H1 (cell line): ENCODE measurements around the gene SHROOM4. TPM values are rescaled to one million over a fixed set of nuclear protein-coding genes. Genes with fewer than 3 reads are reported as not detected.

Experiments
- CTCF ChIA-PET: fragments of 300-600 bp; sonication (Branson Sonifier 250); formaldehyde crosslinking; loops from one replicate; lab custom pipeline; 2021; ENCODE audit not compliant: partially characterized antibody; lab: Charles Lee
- POLR2A ChIA-PET: fragments of 300-600 bp; sonication (Branson Sonifier 250); formaldehyde crosslinking; loops from one replicate; lab custom pipeline; 2021; ENCODE audit warnings: inconsistent platforms; ENCODE audit not compliant: partially characterized antibody; lab: Charles Lee
- DNase-seq, 2 experiments: peaks; one replicate each; pipeline versions ENCODE4 v3.0.0 to v3.0.0-alpha.2; 2010 to 2022; ENCODE audit warnings: low spot score in 2 of 2, low read depth in 1 of 2, mixed read lengths in 1 of 2
- FAIRE-seq: peaks from 2 replicates; lab custom pipeline; 2011; peaks lifted over from hg19 to GRCh38; lab: Jason Lieb, UNC
- H2AFZ ChIP-seq: 2 replicates; pipeline ENCODE4 v1.8.1; 2012; ENCODE audit warnings: low read length, inconsistent platforms
- H2AK5ac ChIP-seq: 2 replicates; pipeline ENCODE4 v1.6.1; 2013; ENCODE audit warnings: low read depth, low read length
- H2BK120ac ChIP-seq: replicated peaks from 2 replicates; pipeline ENCODE3; 2013; ENCODE audit warnings: low read depth, low read length, inconsistent platforms
- H2BK12ac ChIP-seq: 2 replicates; pipeline ENCODE4 v1.6.1; 2013; ENCODE audit warnings: low read depth, low read length
- H2BK15ac ChIP-seq: 2 replicates; pipeline ENCODE4 v1.6.1; 2013; ENCODE audit warnings: low read length
- H2BK20ac ChIP-seq: 2 replicates; pipeline ENCODE4 v1.6.1; 2013; ENCODE audit warnings: low read length
- H2BK5ac ChIP-seq: 2 replicates; pipeline ENCODE4 v1.6.1; 2013; ENCODE audit warnings: low read depth, low read length
- H3K14ac ChIP-seq: 2 replicates; pipeline ENCODE4 v1.6.1; 2013; ENCODE audit warnings: inconsistent platforms; ENCODE audit not compliant: insufficient read length
- H3K18ac ChIP-seq: 2 replicates; pipeline ENCODE4 v1.6.1; 2013; ENCODE audit warnings: low read length; ENCODE audit errors: extremely low read depth
- H3K23ac ChIP-seq: 2 replicates; pipeline ENCODE4 v1.6.1; 2013; ENCODE audit warnings: inconsistent platforms; ENCODE audit not compliant: insufficient read length
- H3K23me2 ChIP-seq: 2 replicates; pipeline ENCODE4 v1.6.1; 2013; ENCODE audit warnings: low read depth, low read length
- H3K27ac ChIP-seq: 2 replicates; pipeline ENCODE4 v1.6.1; 2011; ENCODE audit warnings: low read depth, low read length, inconsistent platforms
- H3K27me3 ChIP-seq, 4 experiments: replicated peaks in 1 of 4; 1 replicate in 1 of 4; 2 replicates in 3 of 4; pipeline versions ENCODE4 v1.6.1 to v1.8.1; 2011 to 2013; ENCODE audit warnings: low read length in 3 of 4, mild to moderate bottlenecking in 3 of 4, inconsistent platforms in 2 of 4, mixed read lengths in 2 of 4, moderate library complexity in 1 of 4; ENCODE audit not compliant: control insufficient read depth in 3 of 4, insufficient read depth in 3 of 4; ENCODE audit errors: extremely low read depth in 1 of 4
- H3K36me3 ChIP-seq, 4 experiments: 2 replicates each; pipeline versions ENCODE4 v1.6.1 to v1.8.1; 2011 to 2013; ENCODE audit warnings: mild to moderate bottlenecking in 4 of 4, low read length in 3 of 4, moderate library complexity in 2 of 4, control low read depth in 1 of 4, inconsistent platforms in 1 of 4; ENCODE audit not compliant: insufficient read depth in 4 of 4, control insufficient read depth in 2 of 4
- H3K4ac ChIP-seq: replicated peaks from 2 replicates; pipeline ENCODE3; 2013; ENCODE audit warnings: low read length, low read depth, mixed read lengths, inconsistent platforms; ENCODE audit not compliant: insufficient read length
- H3K4me1 ChIP-seq, 4 experiments: replicated peaks in 1 of 4; 1 replicate in 1 of 4; 2 replicates in 3 of 4; pipeline versions ENCODE4 v1.6.1 to v1.8.1; 2011 to 2013; ENCODE audit warnings: low read length in 3 of 4, inconsistent platforms in 2 of 4, mixed read lengths in 1 of 4; ENCODE audit not compliant: insufficient read depth in 4 of 4, control insufficient read depth in 3 of 4
- H3K4me2 ChIP-seq, 2 experiments: 2 replicates each; pipeline versions ENCODE4 v1.6.1 to v1.8.1; 2011 to 2013; ENCODE audit warnings: low read depth in 2 of 2, low read length in 2 of 2, control low read depth in 1 of 2, inconsistent platforms in 1 of 2, mild to moderate bottlenecking in 1 of 2; ENCODE audit not compliant: insufficient read depth in 1 of 2
- H3K4me3 ChIP-seq, 4 experiments: fragments of 200-600, 300-600 bp in 1 of 4; sonication (generic), shearing (Covaris generic), sonication (Bioruptor Twin) in 1 of 4; 2 replicates each; pipeline versions ENCODE4 v1.5.1 to v1.8.1; 2011 to 2016; ENCODE audit warnings: low read length in 4 of 4, low read depth in 3 of 4, control low read depth in 2 of 4, inconsistent platforms in 2 of 4, mild to moderate bottlenecking in 2 of 4, mixed read lengths in 1 of 4, moderate library complexity in 1 of 4; ENCODE audit not compliant: insufficient read depth in 2 of 4; ENCODE audit errors: extremely low read depth in 1 of 4
- H3K56ac ChIP-seq: replicated peaks from 2 replicates; pipeline ENCODE3; 2013; ENCODE audit warnings: low read depth, mild to moderate bottlenecking, mixed read lengths, low read length, inconsistent platforms; ENCODE audit not compliant: insufficient read length
- H3K79me1 ChIP-seq: 2 replicates; pipeline ENCODE4 v1.6.1; 2013; ENCODE audit warnings: low read depth, low read length, control low read depth
- H3K79me2 ChIP-seq, 2 experiments: 2 replicates each; pipeline versions ENCODE4 v1.6.1 to v1.8.1; 2012 to 2013; ENCODE audit warnings: low read length in 2 of 2, mild to moderate bottlenecking in 2 of 2, inconsistent platforms in 1 of 2; ENCODE audit not compliant: insufficient read depth in 2 of 2, control insufficient read depth in 1 of 2
- H3K9ac ChIP-seq, 4 experiments: replicated peaks in 1 of 4; 1 replicate in 1 of 4; 2 replicates in 3 of 4; pipeline versions ENCODE4 v1.6.1 to v1.8.1; 2011 to 2013; ENCODE audit warnings: low read depth in 3 of 4, low read length in 3 of 4, control low read depth in 2 of 4, mild to moderate bottlenecking in 2 of 4, moderate library complexity in 2 of 4, inconsistent platforms in 1 of 4; ENCODE audit errors: extremely low read depth in 1 of 4
- H3K9me3 ChIP-seq, 2 experiments: 2 replicates each; pipeline versions ENCODE4 v1.6.1 to v1.8.1; 2012 to 2013; ENCODE audit warnings: mild to moderate bottlenecking in 2 of 2, moderate library complexity in 2 of 2, control low read depth in 1 of 2, inconsistent platforms in 1 of 2, low read depth in 1 of 2, low read length in 1 of 2, mixed read lengths in 1 of 2; ENCODE audit not compliant: insufficient read depth in 2 of 2
- H4K20me1 ChIP-seq, 2 experiments: replicated peaks in 1 of 2; 2 replicates each; pipeline versions ENCODE3 to v1.8.1; 2011 to 2013; ENCODE audit warnings: inconsistent platforms in 2 of 2, low read length in 2 of 2, mild to moderate bottlenecking in 1 of 2; ENCODE audit not compliant: insufficient read depth in 2 of 2, control insufficient read depth in 1 of 2
- H4K5ac ChIP-seq: 2 replicates; pipeline ENCODE4 v1.6.1; 2013; ENCODE audit warnings: low read length, low read depth, mixed read lengths, inconsistent platforms; ENCODE audit not compliant: insufficient read length
- H4K8ac ChIP-seq: 2 replicates; pipeline ENCODE4 v1.8.0; 2013; ENCODE audit warnings: mild to moderate bottlenecking, moderate library complexity, low read length, inconsistent platforms; ENCODE audit not compliant: insufficient read depth; ENCODE audit errors: extremely low read depth
- H4K91ac ChIP-seq: replicated peaks from 2 replicates; pipeline ENCODE3; 2013; ENCODE audit warnings: low read length, mixed read lengths, inconsistent platforms; ENCODE audit not compliant: insufficient read length
- BACH1 ChIP-seq: IDR thresholded peaks from 2 replicates; pipeline ENCODE4 v1.6.1; 2012; ENCODE audit warnings: low read length, improper control_type of control experiment
- BRCA1 ChIP-seq: IDR thresholded peaks from 2 replicates; pipeline ENCODE4 v1.6.1; 2012; ENCODE audit warnings: low read depth, low read length, improper control_type of control experiment
- CHD1 ChIP-seq: IDR thresholded peaks from 2 replicates; pipeline ENCODE4 v1.6.1; 2012; ENCODE audit warnings: low read depth, low read length, improper control_type of control experiment
- EZH2 ChIP-seq: fragments of 200-600 bp; sonication (generic); IDR thresholded peaks from 2 replicates; pipeline ENCODE4 v1.7.1; 2012; ENCODE audit warnings: low read depth, mild to moderate bottlenecking, moderate library complexity, low read length, inconsistent platforms; ENCODE audit not compliant: severe bottlenecking
- HDAC6 ChIP-seq: IDR thresholded peaks from one replicate; pipeline ENCODE4 v1.7.1; 2012; ENCODE audit warnings: low read depth, mild to moderate bottlenecking, inconsistent platforms, low read length, moderate library complexity
- KDM5A ChIP-seq: fragments of 200-600 bp; IDR thresholded peaks from 2 replicates; pipeline ENCODE4 v1.7.1; 2012; ENCODE audit warnings: mild to moderate bottlenecking, low read length, inconsistent platforms, mixed read lengths
- PHF8 ChIP-seq: fragments of 200-600 bp; sonication (generic); conservative IDR thresholded peaks from 2 replicates; pipeline ENCODE4 v1.7.1; 2012; ENCODE audit warnings: low read depth, mild to moderate bottlenecking, inconsistent platforms, low read length, moderate library complexity
- RAD21 ChIP-seq, 2 experiments: IDR thresholded peaks in 1 of 2; conservative IDR thresholded peaks in 1 of 2; 2 replicates each; pipeline ENCODE4 v1.6.1; 2011; ENCODE audit warnings: low read depth in 2 of 2, low read length in 2 of 2, improper control_type of control experiment in 1 of 2, inconsistent platforms in 1 of 2, mild to moderate bottlenecking in 1 of 2, moderate library complexity in 1 of 2
- RFX5 ChIP-seq: IDR thresholded peaks from 2 replicates; pipeline ENCODE4 v1.6.1; 2011; ENCODE audit warnings: low read depth, low read length, improper control_type of control experiment, borderline replicate concordance
- RNF2 ChIP-seq: fragments of 200-900, 300-1000 bp; sonication (generic); IDR thresholded peaks from 2 replicates; pipeline ENCODE4 v1.7.1; 2016; ENCODE audit warnings: borderline replicate concordance, low read depth, mild to moderate bottlenecking, antibody characterized with exemption, low read length; ENCODE audit not compliant: poor library complexity, severe bottlenecking; ENCODE audit errors: missing control alignments
- YY1 ChIP-seq: IDR thresholded peaks from 2 replicates; pipeline ENCODE4 v1.6.1; 2011; ENCODE audit warnings: low read depth, mild to moderate bottlenecking, low read length
- ZNF274 ChIP-seq: IDR thresholded peaks from 2 replicates; pipeline ENCODE4 v1.7.0; 2012; ENCODE audit warnings: low read length, borderline replicate concordance; ENCODE audit errors: extremely low read depth
- WGBS, 2 experiments: shearing (Covaris generic) in 1 of 2; methylation state at CpG; one replicate each; pipeline versions ENCODE4 v1.1.6 to v1.1.7; 2013 to 2015; ENCODE audit warnings: low lambda C conversion rate in 2 of 2, mixed read lengths in 2 of 2, inconsistent platforms in 1 of 2, low coverage in 1 of 2, missing lambda C conversion rate in 1 of 2; ENCODE audit not compliant: insufficient replicate concordance in 2 of 2, insufficient coverage in 1 of 2, insufficient read length in 1 of 2; ENCODE audit errors: extremely low coverage in 1 of 2, missing lambda C conversion rate in 1 of 2; 5-methylcytosine and 5-hydroxymethylcytosine counted together
- polyA plus RNA-seq, 7 experiments: library from polyadenylated mRNA; depleted of rRNA in 3 of 7; stranded (reverse) in 5 of 7; unstranded in 2 of 7; fragments of >200 nt in 5 of 7; fragments of 200-250 nt in 2 of 7; gene quantifications; 1 replicate in 5 of 7; 2 replicates in 1 of 7; 4 replicates in 1 of 7; pipeline versions ENCODE4 v1.2.1 to v1.2.3, GENCODE V29; 2011 to 2013; ENCODE audit warnings: missing spikeins in 2 of 7, mixed read lengths in 2 of 7
- total RNA-seq: library from RNA; stranded (reverse); fragmentation: NEBNext Ultra II Directional; extraction: Animal tissue kit (Norgen Biotek cat#: 25700); gene quantifications from 2 replicates; pipeline ENCODE4 v1.2.1, GENCODE V29; 2021
- TF ChIP-seq, protein P1 (sequence below): IDR thresholded peaks from 2 replicates; pipeline ENCODE4 v1.6.1; 2011; ENCODE audit warnings: low read length, improper control_type of control experiment

Gene SHROOM4
- total and polyA plus RNA-seq, 2 of the 8 experiments (the other 6 are each of a cell fraction or from before 2014, with no cell fraction given), result 1.6 to 5.6 TPM

DNA sequence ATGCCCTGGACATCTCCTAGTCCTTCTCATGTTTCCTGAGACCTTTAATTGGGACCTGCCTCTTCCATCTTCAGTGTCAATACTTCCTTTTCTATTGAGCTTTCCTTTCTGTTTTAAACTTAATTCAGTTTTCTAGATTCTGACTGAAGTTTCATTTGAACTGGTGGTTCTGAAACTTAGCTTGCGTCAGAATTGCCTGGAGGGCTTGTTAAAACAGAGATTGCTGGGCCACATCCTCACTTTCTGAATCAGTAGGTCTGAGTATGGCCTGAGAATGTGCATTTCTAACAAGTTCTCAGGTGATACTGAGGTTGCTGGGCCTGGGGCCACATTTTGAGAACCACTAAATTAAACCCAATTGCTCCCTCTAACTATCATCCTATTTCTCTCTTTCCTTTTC lies 191.2 kb downstream of the SHROOM4 start:
- no peaks in the 10 kb centered on the region for H4K20me1 ChIP-seq
- H3K18ac ChIP-seq, result no peak overlapping the region
- H2BK120ac ChIP-seq, result no peak overlapping the region
- peaks cover 0 to 2% (median 0%) of the 10 kb centered on the region in 4 experiments; a peak in 1 of 7 replicates for H3K4me1 ChIP-seq
- no peaks in the 10 kb centered on the region for H3K36me3 ChIP-seq
- H3K23ac ChIP-seq, result no peak overlapping the region
- H4K91ac ChIP-seq, result no peak overlapping the region
- 82% methylated on average over 1 of the region's 1 CpG; no CpG with 5 or more reads in 1 of the 2 experiments for WGBS, 2 experiments
- CTCF ChIA-PET, result no interaction called here
- H3K4me3 ChIP-seq, result no peak overlapping the region
- no peaks in the 10 kb centered on the region for H3K9me3 ChIP-seq
- H3K79me2 ChIP-seq, result no peaks in the 10 kb centered on the region
- H2BK20ac ChIP-seq, result no peak overlapping the region
- H3K4ac ChIP-seq, result no peak overlapping the region
- POLR2A ChIA-PET, result no interaction called here
- H3K27ac ChIP-seq, result no peak overlapping the region
- H3K23me2 ChIP-seq, result no peaks in the 10 kb centered on the region
- H4K5ac ChIP-seq, result no peak overlapping the region
- H3K27me3 ChIP-seq, result no peaks in the 10 kb centered on the region
- H3K56ac ChIP-seq, result no peak overlapping the region
- H2BK12ac ChIP-seq, result no peak overlapping the region
- DNase-seq (no peak), FAIRE-seq (no peak)
- H2AK5ac ChIP-seq, result no peak overlapping the region
- no peak overlapping the region for H2BK15ac ChIP-seq
- no peak overlapping the region for H4K8ac ChIP-seq
- H3K79me1 ChIP-seq, result no peaks in the 10 kb centered on the region
- no peak overlapping the region for H2BK5ac ChIP-seq
- H2AFZ ChIP-seq, result no peak overlapping the region
- no peak overlapping the region for H3K14ac ChIP-seq
- no peak overlapping the region for H3K9ac ChIP-seq
- no peak overlapping the region for H3K4me2 ChIP-seq
- TF ChIP-seq RFX5, result no peak
- no peak for TF ChIP-seq EZH2
- TF ChIP-seq CHD1, result no peak
- TF ChIP-seq RAD21 (IDR thresholded peaks at IDR 0.05 in 1 of 2, conservative IDR thresholded peaks at IDR 0.05 in 1 of 2; ENCODE audit: low read depth in 2 of 2, low read length in 2 of 2), result no peak
- no peak for TF ChIP-seq BRCA1
- no peak for TF ChIP-seq ZNF274
- no peak for TF ChIP-seq BACH1
- no peak for TF ChIP-seq RNF2
- no peak for TF ChIP-seq YY1
- TF ChIP-seq PHF8, result no peak
- TF ChIP-seq HDAC6, result no peak
- TF ChIP-seq, protein P1, sequence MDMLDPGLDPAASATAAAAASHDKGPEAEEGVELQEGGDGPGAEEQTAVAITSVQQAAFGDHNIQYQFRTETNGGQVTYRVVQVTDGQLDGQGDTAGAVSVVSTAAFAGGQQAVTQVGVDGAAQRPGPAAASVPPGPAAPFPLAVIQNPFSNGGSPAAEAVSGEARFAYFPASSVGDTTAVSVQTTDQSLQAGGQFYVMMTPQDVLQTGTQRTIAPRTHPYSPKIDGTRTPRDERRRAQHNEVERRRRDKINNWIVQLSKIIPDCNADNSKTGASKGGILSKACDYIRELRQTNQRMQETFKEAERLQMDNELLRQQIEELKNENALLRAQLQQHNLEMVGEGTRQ, result no peak
- no peak for TF ChIP-seq KDM5A
